NCI-H1417 (cell line): ENCODE results near the gene TOR1AIP2.

Experiments
- DNase-seq, 3 experiments: peaks; one replicate each; lab custom pipeline; 2025; lab: John Stamatoyannopoulos, UW

Gene TOR1AIP2

DNA sequence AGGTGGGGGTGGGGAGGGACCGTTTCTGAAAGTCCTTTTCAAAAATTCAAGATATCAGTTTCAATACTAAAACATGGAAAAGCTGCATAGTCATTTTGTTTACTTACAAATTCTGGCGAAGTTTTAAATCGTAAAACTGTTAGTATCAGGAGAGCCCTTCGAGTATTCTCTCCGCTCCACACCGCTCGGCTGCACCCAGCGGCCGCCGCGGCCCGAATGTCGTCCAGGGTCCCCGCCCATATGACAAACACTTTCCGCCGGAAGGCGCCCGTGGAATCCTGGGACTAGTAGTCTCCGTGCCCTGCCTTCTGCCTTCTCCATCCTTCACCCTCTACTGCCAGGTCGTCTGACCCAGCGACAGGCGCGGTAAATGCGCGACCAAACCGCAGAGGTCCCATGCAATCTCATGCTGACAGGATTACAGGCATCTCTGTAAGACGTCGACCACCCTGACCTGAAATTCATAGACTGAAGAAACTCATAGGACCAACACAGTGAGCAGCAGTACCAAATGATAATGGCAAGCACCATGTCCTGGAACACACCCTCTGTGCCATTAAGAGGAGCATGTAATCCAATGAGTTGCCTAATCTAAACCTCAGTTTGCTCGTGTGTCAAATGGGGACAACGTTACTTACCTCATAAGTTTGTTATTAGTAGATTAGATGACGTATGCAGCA, at the start of gene TOR1AIP2:
TSS of gene TOR1AIP2 (minus strand) at position 218 of the 680 bp plus-strand sequence. CDS start 25,138 bp downstream, outside the sequence.
- peak; percentile 83 to 97 (median 90) for DNase-seq

DNA sequence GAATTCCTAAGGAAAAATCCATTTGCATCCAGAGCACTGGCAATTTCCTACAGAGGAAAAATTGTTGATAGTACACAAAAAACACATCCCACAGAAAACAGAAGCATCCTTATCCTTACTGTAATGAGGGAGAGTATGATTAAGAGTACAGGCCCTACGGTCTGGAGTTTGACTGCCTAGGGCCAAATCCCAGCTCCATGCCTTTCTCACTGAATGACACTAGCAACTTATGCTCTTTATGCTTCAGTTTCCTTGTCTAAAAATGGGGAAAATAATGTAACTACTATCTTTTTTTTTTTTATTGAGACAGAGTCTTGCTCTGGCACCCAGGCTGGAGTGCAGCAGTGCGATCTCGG, 49.2 kb upstream of the TOR1AIP2 start:
- DNase-seq, result no peak

DNA sequence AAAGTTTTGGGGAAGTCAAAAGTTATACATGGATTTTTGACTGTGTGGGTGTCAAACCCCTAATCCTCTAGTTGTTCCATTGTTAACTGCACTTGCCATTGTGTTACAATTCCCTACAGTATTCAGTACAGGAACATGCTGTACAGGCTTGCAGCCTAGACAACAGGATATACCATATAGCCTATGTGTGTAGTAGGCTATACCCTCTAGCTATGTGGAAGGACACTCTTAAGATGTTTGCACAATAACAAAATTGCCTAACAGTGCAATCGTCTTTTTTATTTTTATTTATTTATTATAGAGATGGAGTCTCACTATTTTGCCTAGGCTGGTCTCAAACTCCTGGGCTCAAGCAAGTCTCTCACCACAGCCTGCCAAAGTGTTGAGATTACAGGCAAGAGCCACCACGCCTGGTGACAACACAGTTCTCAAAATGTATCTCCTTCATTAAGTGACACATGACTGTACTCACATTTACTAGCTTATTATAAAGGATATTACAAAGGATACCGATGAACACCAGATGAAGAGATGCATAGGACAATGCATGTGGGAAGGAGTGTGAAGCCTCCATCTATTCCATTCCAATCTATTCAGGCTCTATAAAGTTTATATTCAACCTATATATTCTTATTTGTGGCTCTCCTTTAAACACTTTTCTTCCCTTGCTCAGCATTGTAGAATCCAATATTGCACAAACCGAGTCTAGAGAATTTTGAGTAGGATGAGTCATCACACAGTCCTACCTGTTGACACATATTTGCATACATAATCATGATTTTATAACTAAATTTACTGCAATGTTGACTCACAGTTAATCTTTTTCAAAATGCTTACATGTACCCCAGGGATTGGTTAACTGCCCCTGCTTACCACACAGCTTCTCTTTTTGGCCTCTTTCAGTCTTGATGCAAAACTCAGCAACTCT, 48.6 kb upstream of the TOR1AIP2 start:
- DNase-seq, result no peak

DNA sequence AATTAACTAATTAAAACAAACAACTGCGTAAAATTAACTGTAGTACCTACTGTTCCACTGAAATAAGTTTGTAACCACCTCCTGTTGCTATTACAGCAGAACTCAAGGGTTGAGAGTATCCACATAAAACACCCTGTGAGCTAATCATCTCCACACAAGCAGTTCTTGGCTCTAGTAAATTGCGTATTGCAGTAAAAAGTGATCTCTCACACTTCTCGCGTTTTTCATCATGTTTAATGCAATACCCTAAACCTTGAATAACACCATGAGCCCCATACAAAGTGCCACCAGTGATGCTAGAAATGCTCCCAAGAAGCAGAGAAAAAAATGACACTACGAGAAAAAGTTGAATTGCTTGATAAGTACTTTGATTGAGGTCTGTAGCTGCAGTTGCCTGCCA, 47.7 kb upstream of the TOR1AIP2 start:
- DNase-seq, result no peak

DNA sequence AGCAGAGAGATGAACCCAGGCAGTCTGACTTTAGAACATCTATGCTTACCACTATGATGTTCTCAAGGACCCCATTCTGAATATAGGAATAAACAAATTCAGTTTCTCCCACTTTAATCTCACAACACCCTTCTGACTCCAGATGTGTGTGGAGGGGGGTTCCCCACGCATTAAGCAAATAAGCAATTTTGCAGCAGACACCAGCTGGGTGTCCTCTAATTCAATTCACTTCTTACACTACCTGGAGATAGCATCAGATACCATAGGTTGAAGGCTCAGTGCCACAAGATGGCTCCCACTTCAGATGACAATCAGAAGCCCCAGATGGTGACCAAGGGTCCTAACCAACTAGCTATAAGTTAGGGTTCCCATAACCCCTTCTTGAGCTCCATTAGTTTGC, 46.7 kb upstream of the TOR1AIP2 start:
- DNase-seq, result no peak

DNA sequence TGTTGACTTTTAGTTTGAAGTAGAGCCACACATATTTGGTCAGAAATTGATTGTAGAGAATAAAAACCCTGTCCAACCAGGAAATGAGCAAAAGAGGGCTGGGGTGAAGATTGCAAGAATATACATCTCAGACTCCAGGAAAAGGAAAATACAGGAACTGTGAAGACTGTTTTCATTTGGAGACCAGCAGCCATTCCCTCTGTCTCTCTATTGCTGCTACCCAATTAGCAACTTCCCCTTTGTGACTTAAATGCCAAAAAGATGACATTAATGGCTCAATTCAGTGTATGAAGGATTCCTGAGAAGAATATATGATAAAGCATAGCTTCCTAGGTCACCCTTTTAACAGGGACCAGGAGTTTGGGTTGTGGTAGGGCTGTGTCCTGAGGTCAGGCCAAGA, 45.4 kb upstream of the TOR1AIP2 start:
- DNase-seq, result no peak

DNA sequence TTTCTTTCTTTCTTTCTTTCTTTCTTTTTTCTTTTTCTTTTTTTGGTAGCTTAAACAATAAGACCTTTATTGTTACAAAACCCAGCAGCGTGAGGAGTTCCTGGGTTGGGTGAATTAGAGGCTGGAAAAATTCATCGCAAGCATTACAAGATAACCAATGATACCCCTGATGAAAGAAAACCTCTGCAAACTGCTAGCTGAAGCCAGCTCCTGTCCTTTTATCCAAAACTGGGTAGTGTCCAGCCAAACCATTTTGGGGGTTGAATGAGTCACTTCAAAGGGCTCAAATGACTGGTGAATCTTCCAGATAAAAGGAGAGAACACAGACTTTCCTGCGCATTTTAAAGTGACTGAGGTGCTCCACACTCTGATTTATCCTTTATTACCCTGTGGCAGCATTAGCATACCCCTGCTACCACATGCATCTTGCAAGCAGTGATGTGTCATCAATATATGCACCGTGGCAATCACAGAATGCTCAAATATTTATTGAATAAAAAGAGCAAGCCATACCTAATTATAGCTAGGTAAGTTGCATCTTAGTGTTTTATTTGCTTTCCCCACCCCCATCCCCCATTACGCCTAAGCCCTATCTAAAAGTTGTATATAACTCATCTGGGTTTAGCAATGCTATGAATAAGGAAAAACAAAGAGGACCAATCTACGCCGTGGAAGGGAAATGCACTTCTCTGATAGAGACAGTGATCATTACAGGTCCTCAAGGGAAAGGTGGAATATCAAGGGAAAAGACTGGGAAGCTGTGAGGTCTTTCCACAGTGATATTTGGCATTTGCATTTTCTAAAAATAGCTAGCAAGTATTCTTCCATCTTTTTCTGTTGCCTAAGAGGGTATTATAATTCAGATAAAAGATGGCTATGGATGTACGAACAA, 44.6 kb upstream of the TOR1AIP2 start:
- no peak for DNase-seq

DNA sequence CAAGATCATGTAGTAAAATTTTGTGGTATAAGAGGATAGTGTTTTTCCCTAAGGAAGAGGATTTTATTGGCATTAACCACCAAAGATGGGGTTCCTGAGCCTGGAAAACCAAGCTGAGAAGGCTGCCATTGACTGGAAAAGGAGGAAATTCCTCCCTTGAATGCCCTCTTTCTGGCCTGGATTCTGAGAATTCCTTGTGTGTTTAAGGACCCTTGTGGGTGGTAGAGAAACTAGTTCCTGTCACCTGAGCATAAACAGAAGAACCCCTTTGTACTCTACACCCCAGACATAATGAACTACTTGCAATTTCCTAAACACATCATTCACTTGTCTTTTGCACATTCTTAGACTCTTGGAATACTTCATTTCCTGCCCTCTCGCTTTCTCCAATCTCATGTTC, 43.9 kb upstream of the TOR1AIP2 start:
- DNase-seq, result no peak

DNA sequence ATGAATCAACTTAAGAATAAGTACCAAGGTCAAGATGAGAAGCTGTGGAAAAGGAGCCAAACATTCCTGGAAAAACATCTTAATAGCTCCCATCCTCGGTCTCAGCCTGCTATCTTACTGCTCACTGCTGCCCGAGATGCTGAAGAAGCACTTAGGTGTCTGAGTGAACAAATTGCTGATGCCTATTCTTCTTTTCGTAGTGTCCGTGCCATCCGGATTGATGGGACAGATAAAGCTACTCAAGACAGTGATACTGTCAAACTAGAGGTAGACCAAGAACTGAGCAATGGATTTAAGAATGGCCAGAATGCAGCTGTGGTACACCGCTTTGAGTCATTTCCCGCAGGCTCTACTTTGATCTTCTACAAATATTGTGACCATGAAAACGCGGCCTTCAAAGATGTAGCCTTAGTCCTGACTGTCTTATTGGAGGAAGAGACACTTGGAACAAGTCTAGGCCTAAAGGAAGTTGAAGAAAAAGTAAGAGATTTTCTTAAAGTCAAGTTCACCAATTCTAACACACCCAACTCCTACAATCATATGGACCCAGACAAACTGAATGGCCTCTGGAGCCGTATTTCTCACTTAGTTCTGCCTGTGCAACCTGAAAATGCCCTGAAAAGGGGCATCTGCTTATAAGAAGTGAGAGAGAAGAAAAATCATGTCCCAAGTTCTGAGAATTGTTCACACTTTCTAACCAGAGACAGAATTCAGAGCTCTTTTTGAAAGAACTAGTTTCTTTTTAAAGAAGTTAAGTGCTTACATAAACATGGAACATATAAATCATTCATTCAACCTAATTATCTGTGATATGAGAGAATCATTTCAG, 40.2 kb upstream of the TOR1AIP2 start:
- no peak for DNase-seq

DNA sequence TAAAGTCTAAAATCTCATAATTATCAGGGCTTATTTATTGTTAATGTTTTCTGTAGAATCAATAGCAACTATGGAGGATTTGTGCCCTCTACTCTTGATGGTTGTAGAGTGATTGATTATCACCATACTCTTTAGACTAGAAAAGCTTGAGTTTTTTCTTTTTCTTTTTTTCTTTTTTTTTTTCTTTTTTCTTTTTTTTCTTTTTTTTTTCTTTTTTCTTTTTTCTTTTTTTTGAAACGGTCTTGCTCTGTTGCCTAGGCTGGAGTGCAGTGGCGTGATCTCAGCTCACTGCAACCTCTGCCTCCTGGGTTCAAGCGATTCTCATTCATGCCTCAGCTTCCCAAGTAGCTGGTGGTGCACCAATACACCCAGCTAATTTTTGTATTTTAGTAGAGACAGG, 34.2 kb upstream of the TOR1AIP2 start:
- no peak for DNase-seq

DNA sequence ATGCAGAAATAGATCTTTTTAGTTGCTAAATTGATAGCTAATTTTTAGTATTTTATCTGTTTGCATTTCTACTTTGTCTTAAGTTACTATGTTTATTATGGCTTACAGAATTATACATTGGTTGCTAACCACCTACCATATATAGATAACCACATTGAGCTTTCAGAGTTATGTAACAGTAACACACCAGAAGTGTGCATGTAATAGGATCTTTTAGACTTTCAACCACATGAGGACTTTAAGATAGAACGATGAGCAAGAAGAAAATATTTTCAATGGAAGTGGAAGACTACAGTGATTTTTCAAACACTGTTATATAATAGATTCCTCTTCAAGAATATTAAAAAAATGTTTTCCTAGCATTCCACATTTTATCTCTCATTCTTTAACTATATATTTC, 33.3 kb upstream of the TOR1AIP2 start:
- no peak for DNase-seq

DNA sequence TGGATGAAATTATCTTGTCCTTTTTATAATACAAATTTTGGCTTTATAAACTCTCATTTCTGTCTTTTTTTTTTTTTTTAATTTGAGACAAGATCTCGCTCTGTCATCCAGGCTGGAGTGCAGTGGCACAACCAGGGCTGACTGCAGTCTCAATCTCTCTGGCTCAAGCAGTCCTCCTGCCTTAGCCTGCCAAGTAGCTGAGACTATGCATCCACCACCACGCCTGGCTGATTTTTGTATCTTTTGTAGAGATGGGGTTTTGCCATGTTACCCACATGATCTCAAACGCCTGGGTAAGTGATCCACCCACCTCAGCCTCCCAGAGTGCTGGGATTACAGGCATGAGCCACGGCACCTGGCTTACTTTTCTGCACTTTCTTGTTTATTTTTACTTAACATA, 12.0 kb upstream of the TOR1AIP2 start:
- DNase-seq, result no peak

DNA sequence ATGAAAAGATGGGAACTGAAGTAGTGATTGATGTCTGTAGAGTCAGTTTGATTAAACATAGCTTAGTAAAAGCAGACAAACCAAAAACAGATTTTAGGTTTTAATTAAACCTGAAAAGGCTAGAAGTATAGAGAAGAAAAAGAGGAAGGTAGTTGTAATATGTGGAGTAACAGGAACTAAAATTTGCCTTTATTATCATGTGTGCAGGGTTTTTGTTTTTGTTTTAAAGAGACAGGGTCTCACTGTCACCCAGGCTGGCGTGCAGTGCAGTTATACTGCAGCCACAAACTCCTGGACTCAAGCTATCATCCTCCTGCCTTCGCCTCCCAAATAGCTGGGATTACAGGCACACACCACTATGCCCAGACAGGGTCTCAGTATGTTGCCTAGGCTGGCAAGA, 10.5 kb upstream of the TOR1AIP2 start:
- DNase-seq, result no peak

DNA sequence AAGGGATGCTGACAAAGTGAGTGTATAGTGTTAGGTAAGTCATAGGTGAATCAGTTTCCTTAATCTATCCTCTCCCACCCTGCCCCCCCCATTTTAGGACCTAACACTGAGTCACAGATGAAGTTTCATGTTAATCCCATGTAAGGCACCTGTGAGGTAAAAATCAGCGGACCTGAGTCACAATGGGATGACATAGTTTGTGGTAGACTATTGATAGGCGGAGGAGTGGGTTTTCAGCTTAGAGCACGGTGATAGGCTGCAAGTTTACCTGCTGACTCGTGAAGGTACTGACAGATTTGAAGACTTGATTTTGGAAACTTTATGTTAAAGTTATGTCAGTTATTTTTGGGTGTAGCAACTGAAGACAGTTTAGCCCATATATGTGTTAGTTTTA, 6.1 kb upstream of the TOR1AIP2 start:
- DNase-seq, result peak in 2 of 3 experiments; percentile 8 to 49

DNA sequence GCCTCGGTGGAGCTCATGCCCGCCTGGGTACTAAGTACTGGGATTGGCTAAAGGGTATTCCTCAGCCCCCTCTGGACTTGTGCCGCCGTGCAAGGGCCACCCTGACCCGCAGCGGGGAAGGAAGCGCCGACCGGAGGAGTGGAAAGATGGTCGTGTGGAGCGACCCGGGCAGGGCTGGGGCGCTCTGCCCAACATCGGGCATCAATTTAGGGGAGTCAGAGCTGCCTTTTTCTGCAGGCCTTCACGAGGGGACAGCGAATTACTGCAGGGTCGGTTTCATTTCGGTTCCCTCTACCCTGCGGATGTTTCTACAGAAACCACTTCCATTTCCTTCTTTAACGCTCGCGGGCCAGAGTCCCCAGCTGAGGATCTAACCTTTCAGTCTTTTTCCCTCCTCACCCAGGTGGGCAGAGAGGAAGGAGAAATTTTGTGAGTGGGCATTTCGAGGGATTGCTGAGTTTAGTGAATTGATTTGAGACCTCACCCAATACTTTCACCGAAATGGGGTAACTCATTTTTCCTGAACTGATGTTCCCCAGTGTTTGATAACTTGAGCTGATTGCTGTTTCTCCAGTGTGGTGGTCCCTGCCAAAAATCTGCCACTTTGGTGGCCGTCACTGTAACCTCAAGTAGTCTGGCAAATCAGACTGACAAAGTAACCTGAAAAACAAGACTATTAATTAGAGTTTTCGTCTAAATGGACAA, 5.6 kb upstream of the TOR1AIP2 start:
- no peak for DNase-seq

DNA sequence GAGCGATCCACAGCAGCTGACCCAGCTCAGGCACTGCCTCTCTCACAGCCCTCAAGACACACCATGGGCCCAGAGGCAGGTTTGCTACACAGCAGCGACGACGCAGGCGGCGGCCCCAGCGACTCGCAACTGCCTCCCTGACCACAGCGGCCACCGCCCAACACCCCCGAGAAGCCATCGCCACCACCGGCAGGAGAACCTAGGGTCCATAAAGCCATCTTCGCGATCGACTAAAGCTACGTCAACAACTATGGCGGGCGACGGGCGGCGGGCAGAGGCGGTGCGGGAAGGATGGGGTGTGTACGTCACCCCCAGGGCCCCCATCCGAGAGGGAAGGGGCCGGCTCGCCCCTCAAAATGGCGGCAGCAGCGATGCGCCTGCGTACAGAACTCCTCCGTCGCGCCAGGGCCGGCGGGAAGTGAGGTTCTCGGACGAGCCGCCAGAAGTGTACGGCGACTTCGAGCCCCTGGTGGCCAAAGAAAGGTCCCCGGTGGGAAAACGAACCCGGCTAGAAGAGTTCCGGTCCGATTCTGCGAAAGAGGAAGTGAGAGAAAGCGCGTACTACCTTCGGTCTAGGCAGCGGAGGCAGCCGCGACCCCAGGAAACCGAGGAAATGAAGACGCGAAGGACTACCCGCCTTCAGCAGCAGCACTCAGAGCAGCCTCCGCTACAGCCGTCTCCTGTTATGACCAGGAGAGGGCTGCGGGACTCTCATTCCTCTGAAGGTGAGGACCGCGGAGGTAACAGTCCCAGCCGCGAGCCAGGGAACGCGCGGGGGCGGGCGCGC, 4.8 kb upstream of the TOR1AIP2 start, which contains the start of gene TOR1AIP1:
TSS of gene TOR1AIP1 (plus strand) at position 33 of the 787 bp plus-strand sequence. CDS start at position 251, 218 bp downstream.
- peak; percentile 98 to 100 (median 99) for DNase-seq

DNA sequence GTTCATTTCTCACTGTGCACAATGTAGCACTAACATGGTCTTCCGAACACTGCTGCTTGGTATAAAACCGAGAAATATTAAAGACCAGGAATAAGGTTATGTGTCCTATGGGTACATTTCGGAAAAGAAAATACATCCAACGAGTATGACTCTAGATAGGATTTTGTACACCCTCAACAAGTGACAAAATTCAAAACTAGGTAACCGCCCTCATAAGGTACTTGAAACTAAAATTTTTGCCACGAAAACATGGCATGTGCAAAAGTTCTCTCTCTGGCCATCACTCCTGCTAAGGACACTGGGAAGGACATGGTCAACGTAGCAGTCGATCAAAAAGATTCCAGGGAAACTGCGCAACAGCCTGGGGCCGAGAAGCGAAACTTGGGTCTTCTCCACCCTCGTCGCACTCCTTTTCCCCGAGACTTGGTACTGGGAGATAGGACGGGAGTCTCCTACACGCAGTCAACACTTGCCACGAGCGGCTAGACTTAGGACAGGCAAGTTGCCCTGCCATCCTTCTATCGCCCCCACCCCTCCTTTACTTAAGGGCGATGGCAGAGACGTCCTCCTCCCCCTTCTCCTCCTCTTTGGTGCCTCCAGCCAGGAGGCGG, 4.1 kb upstream of the TOR1AIP2 start:
- DNase-seq, result no peak

DNA sequence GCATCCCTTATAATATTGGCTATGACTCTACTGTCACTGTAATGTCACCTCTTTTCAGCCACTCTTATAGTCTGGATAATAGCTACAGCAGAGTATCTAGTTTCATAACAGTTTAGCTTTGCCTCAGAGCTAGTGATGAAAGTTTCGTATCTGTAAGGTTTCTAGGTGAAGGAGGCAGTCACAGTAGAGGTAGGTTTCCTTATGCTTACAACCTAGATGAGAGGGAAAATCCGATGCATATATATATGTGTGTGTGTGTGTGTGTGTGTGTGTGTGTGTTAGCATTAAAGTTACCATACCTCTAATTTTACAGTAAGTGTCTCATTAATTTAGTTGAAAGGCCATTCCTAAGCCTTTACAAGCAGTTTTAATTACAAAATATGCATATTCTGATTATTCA, 2.2 kb upstream of the TOR1AIP2 start:
- no peak for DNase-seq

DNA sequence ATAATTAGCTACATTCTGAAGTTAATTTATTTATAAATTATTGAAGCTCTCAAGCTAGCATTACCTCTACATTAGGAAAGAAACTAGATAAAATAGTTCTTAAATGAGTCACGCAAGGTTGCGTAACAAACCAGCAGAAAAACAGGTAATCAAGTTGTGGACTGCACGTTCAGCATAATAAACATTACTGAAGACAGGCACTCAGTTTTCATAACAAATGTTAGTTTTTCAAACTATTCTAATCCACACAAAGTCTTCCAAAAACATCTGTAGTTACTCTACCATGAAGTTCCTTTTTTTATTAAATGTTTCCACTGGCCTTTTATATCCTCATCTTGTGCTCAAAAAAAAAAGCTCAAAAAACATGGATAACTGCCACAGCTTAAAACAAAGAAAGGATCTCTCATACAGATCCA, 1.3 kb downstream of the TOR1AIP2 start:
- no peak for DNase-seq
